Activated gamma-delta T cell treated with Interleukin-2 at 50 U/mL for 16 hours (primary cell): ENCODE data around the gene NAT10.

Source experiments
- DNase-seq: peaks from one replicate; pipeline ENCODE4 v3.0.0-alpha.2; 2020

NAT10 gene

GRCh38 chr11:34191578-34191977 is 86.1 kb downstream of the NAT10 start:
- no peak for DNase-seq

GRCh38 chr11:34192481-34193401 is 87.3 kb downstream of the NAT10 start:
- no peak for DNase-seq

DNA sequence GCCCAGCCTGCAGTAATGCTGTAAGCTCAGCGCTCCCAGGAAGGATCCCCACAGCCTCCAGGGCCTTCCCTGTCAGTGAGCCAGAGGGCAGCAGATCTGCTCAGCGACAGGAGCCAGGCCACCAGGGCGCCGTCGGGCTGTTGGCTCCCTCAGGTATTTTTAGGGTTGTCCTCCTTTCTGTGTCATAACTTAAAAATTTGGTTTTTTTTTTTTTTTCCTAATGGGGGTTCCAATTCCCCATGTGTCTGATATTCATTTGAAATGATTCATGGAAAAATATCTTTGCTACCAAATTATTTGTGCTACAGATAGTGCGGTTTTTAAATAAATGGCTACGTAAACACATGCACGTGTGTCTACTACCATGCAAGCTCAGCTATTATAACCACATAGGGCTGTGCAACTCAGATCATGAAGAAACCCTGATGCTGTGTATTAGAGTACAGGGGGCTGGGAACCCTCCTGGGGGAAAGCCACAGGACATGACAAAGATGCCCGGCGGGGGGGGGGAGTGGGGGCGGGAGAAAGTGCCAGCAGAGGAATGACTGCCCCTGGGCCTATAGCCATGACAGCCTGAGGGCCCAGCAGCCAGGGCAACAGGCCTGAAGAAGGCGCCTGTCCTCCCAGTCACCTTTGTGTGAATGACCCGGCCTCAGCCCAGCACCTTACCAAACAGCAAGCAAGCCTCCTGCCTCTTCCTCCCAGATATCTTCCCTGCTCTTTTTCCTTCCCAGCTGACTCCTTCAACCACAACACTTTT is 89.3 kb downstream of the NAT10 start:
- no peak for DNase-seq
